GM19043 (cell line): ENCODE results near the gene PKNOX1.
"Not testable (repeated sequence)": the region's sequence is repeated elsewhere in the genome, so short reads cannot be mapped to it uniquely, and the experiment has no call there.

Experiments
- ATAC-seq: cut with Tn5 transposase; IDR thresholded peaks from one replicate; pipeline ENCODE4 v1.9.1; 2021; ENCODE audit warnings: low read depth; ENCODE audit not compliant: unreplicated experiment

PKNOX1 gene

GRCh38 chr21:43016728-43017127, 42.4 kb downstream of the PKNOX1 start:
- no peak for ATAC-seq

- ATAC-seq = no peak
Measured at GRCh38 chr21:43018519-43018918, 44.2 kb downstream of the PKNOX1 start.

GRCh38 chr21:43020177-43020576, 45.8 kb downstream of the PKNOX1 start:
- no peak for ATAC-seq

- ATAC-seq = no peak
Measured at GRCh38 chr21:43020771-43021170, 46.4 kb downstream of the PKNOX1 start.

- ATAC-seq = no peak
Measured at GRCh38 chr21:43021191-43021590, 46.8 kb downstream of the PKNOX1 start.

GRCh38 chr21:43021756-43022600, 47.6 kb downstream of the PKNOX1 start:
- ATAC-seq = no peak

- ATAC-seq = no peak
Measured at GRCh38 chr21:43023175-43023574, 48.8 kb downstream of the PKNOX1 start.

GRCh38 chr21:43024439-43025136, 50.2 kb downstream of the PKNOX1 start:
- ATAC-seq = no peak

GRCh38 chr21:43025636-43026180, 51.3 kb downstream of the PKNOX1 start:
- no peak for ATAC-seq

- ATAC-seq = no peak
Measured at GRCh38 chr21:43027846-43028731, 53.7 kb downstream of the PKNOX1 start.

GRCh38 chr21:43029785-43030184, 55.4 kb downstream of the PKNOX1 start:
- no peak for ATAC-seq

GRCh38 chr21:43031121-43031619, 56.8 kb downstream of the PKNOX1 start:
- ATAC-seq = no peak

GRCh38 chr21:43034101-43034500, 59.7 kb downstream of the PKNOX1 start:
- no peak for ATAC-seq

GRCh38 chr21:43034826-43035225, 60.5 kb downstream of the PKNOX1 start:
- no peak for ATAC-seq

- not testable (repeated sequence) for ATAC-seq
Measured at GRCh38 chr21:43036889-43037288, 62.5 kb downstream of the PKNOX1 start.

- ATAC-seq = not testable (repeated sequence)
Measured at GRCh38 chr21:43037918-43038658, 63.7 kb downstream of the PKNOX1 start.

- ATAC-seq = not testable (repeated sequence)
Measured at GRCh38 chr21:43038659-43039044, 64.3 kb downstream of the PKNOX1 start.

GRCh38 chr21:43042169-43042568, 67.8 kb downstream of the PKNOX1 start:
- not testable (repeated sequence) for ATAC-seq

- not testable (repeated sequence) for ATAC-seq
Measured at GRCh38 chr21:43043291-43043690, 68.9 kb downstream of the PKNOX1 start.

GRCh38 chr21:43044547-43044946, 70.2 kb downstream of the PKNOX1 start:
- ATAC-seq = not testable (repeated sequence)
